ENCODE measurements around the gene POLK.
"Not testable (repeated sequence)": the region's sequence is repeated elsewhere in the genome, so short reads cannot be mapped to it uniquely, and the experiment has no call there.

POLK gene

GRCh38 chr5:75552764-75553163, 41.1 kb downstream of the POLK start:
- DNase-seq: no peak

GRCh38 chr5:75553358-75553757, 41.7 kb downstream of the POLK start:
- DNase-seq: no peak

GRCh38 chr5:75558221-75558620, 46.5 kb downstream of the POLK start:
- DNase-seq: no peak

- DNase-seq: no peak
These were observed 47.4 kb downstream of the POLK start for GRCh38 chr5:75558981-75559632.

GRCh38 chr5:75560655-75561054, 49.0 kb downstream of the POLK start:
- not testable (repeated sequence) for DNase-seq

GRCh38 chr5:75565991-75566709, 54.5 kb downstream of the POLK start:
- not testable (repeated sequence) for DNase-seq

GRCh38 chr5:75566710-75567309, 55.1 kb downstream of the POLK start:
- no peak for DNase-seq

- DNase-seq: no peak
These were observed 56.0 kb downstream of the POLK start for GRCh38 chr5:75567710-75568109.

- DNase-seq: no peak
These were observed 56.5 kb downstream of the POLK start for GRCh38 chr5:75568202-75568601.

- no peak for DNase-seq
These were observed 59.9 kb downstream of the POLK start for GRCh38 chr5:75571547-75571946.

GRCh38 chr5:75574791-75575190, 63.1 kb downstream of the POLK start:
- no peak for DNase-seq

- DNase-seq: not testable (repeated sequence)
These were observed 66.6 kb downstream of the POLK start for GRCh38 chr5:75578280-75578679.

- DNase-seq: no peak
These were observed 73.0 kb downstream of the POLK start for GRCh38 chr5:75584641-75585040.

GRCh38 chr5:75588666-75589065, 77.0 kb downstream of the POLK start:
- DNase-seq: no peak

- DNase-seq: no peak
These were observed 88.8 kb downstream of the POLK start for GRCh38 chr5:75600535-75600934.

- DNase-seq: no peak
These were observed 89.9 kb downstream of the POLK start for GRCh38 chr5:75601567-75601966.

GRCh38 chr5:75601996-75602395, 90.3 kb downstream of the POLK start:
- DNase-seq: no peak

- DNase-seq: no peak
These were observed 91.7 kb downstream of the POLK start for GRCh38 chr5:75603371-75603770.

- DNase-seq: no peak
These were observed 92.1 kb downstream of the POLK start for GRCh38 chr5:75603821-75604220.

GRCh38 chr5:75607341-75607740, 95.7 kb downstream of the POLK start:
- not testable (repeated sequence) for DNase-seq

- DNase-seq: no peak
These were observed 97.2 kb downstream of the POLK start for GRCh38 chr5:75608870-75609269.

- no peak for DNase-seq
These were observed 98.5 kb downstream of the POLK start for GRCh38 chr5:75610201-75610600.

GRCh38 chr5:75610859-75611310, 99.2 kb downstream of the POLK start:
- not testable (repeated sequence) for DNase-seq

Measured in DMS 273 treated with DMSO at 0.1 percent for 48 hours (cell line).